A549 treated with dexamethasone at 1 μM for 4 hours (cell line): ENCODE data around the gene CLCA2. TPM values are rescaled to one million over a fixed set of nuclear protein-coding genes. Genes with fewer than 3 reads are reported as not detected.

Source experiments
- total RNA-seq: library from RNA; stranded (reverse); fragments of 200-300 nt; extraction: Qiagen RNA extraction; gene quantifications from 5 replicates; pipeline ENCODE4 v1.2.3, GENCODE V29; 2022

Gene CLCA2
- total RNA-seq: 0.02 TPM in 1 of 5 replicates, not detected in the others

GRCh38 chr1:86423873-86424272 is at the start of gene CLCA2:
Gene CLCA2, plus strand, starts transcription at chr1:86424171. Its CDS starts 77 bp downstream, at chr1:86424248.

GRCh38 chr1:86395751-86396497 is 28.0 kb upstream of the CLCA2 start, which contains the start of gene ODF2L:
Gene ODF2L, minus strand, starts transcription at chr1:86396323. Its CDS starts 9,296 bp downstream, at chr1:86387027.

GRCh38 chr1:86468501-86468977 is 44.6 kb downstream of the CLCA2 start, which contains the start of gene CLCA1:
Gene CLCA1, plus strand, starts transcription at chr1:86468927. Its CDS starts 45 bp downstream, at chr1:86468972.

Other genes starting within 250 kb of the CLCA2 start
- gene ODF2L, start 27.8 kb upstream of the CLCA2 start, total RNA-seq: 7.4 to 9.3 TPM (median 8.2 TPM) in 5 replicates
- 0.04 TPM in 1 of 5 replicates, not detected in the others for gene CLCA1, start 44.8 kb downstream of the CLCA2 start, total RNA-seq
- gene CLCA4, start 122.9 kb downstream of the CLCA2 start, total RNA-seq: not detected in 5 replicates